HG03135 (cell line): ENCODE results near the gene CDKAL1.
"Not testable (repeated sequence)": the region's sequence is repeated elsewhere in the genome, so short reads cannot be mapped to it uniquely, and the experiment has no call there.

Experiments used
- ATAC-seq: cut with Tn5 transposase; IDR thresholded peaks from one replicate; pipeline ENCODE4 v1.9.1; 2021; ENCODE audit warnings: mild to moderate bottlenecking, moderate library complexity; ENCODE audit not compliant: unreplicated experiment

The CDKAL1 gene

GRCh38 chr6:20706238-20706938, 172.1 kb downstream of the CDKAL1 start:
- ATAC-seq = no peak

- no peak for ATAC-seq
Observed at GRCh38 chr6:20706939-20707485, 172.8 kb downstream of the CDKAL1 start.

- no peak for ATAC-seq
Observed at GRCh38 chr6:20707870-20708269, 173.6 kb downstream of the CDKAL1 start.

- peak; percentile 54 for ATAC-seq
Observed at GRCh38 chr6:20708367-20709124, 174.3 kb downstream of the CDKAL1 start.

- no peak for ATAC-seq
Observed at GRCh38 chr6:20709451-20709850, 175.2 kb downstream of the CDKAL1 start.

- ATAC-seq = no peak
Observed at GRCh38 chr6:20710341-20710740, 176.1 kb downstream of the CDKAL1 start.

- ATAC-seq = no peak
Observed at GRCh38 chr6:20711518-20711917, 177.3 kb downstream of the CDKAL1 start.

GRCh38 chr6:20712011-20712410, 177.8 kb downstream of the CDKAL1 start:
- ATAC-seq = no peak

- ATAC-seq = no peak
Observed at GRCh38 chr6:20715135-20715806, 181.0 kb downstream of the CDKAL1 start.

- peak; percentile 85 for ATAC-seq
Observed at GRCh38 chr6:20716865-20717264, 182.6 kb downstream of the CDKAL1 start.

GRCh38 chr6:20717743-20718142, 183.5 kb downstream of the CDKAL1 start:
- ATAC-seq = no peak

GRCh38 chr6:20718705-20719653, 184.7 kb downstream of the CDKAL1 start:
- ATAC-seq = no peak

- no peak for ATAC-seq
Observed at GRCh38 chr6:20719980-20720379, 185.7 kb downstream of the CDKAL1 start.

- not testable (repeated sequence) for ATAC-seq
Observed at GRCh38 chr6:20721121-20721520, 186.9 kb downstream of the CDKAL1 start.

GRCh38 chr6:20722455-20722854, 188.2 kb downstream of the CDKAL1 start:
- ATAC-seq = no peak

GRCh38 chr6:20723236-20723635, 189.0 kb downstream of the CDKAL1 start:
- no peak for ATAC-seq

- no peak for ATAC-seq
Observed at GRCh38 chr6:20724443-20725190, 190.4 kb downstream of the CDKAL1 start.

- ATAC-seq = not testable (repeated sequence)
Observed at GRCh38 chr6:20725235-20725634, 191.0 kb downstream of the CDKAL1 start.

GRCh38 chr6:20729086-20729485, 194.8 kb downstream of the CDKAL1 start:
- ATAC-seq = no peak

- ATAC-seq = not testable (repeated sequence)
Observed at GRCh38 chr6:20732362-20732761, 198.1 kb downstream of the CDKAL1 start.
